ENCODE measurements around the gene NNMT. TPM values are rescaled to one million over a fixed set of nuclear protein-coding genes. Genes with fewer than 3 reads are reported as not detected.
A peak's percentile ranks its signal among the peaks of the same experiment; 100 is the strongest.

The NNMT gene
- total RNA-seq, 4 donors from 2014 or later, result 4.6 to 362 (median 116) TPM

DNA sequence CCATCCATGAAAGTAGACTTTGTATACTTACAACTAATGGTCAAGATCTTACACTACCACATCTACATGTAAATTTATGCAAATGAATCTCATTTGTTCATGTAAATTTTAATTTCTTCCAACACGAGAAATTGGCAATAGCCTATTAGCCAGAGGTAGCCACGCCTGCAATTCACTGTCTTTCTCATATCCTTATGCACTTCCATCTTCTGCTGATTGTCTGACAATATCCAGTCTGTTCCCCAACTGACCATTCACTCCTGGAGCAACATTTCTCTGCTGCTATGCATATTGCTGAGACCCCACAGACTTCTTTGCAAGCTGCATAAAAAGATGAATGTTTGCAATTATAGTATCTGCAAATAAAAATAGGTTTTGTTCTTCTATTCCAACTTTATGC, 2.5 kb downstream of the NNMT start:
- H3K27ac ChIP-seq, result no peak overlapping the region
- no peaks in the 10 kb centered on the region for H3K27me3 ChIP-seq
- no peak for DNase-seq
- no peaks in the 10 kb centered on the region for H3K36me3 ChIP-seq
- intact Hi-C loops (cut with DNase I; ENCODE audit: low total_unique reads), result no loop called here
- peaks cover 0 to 10% of the 10 kb centered on the region in 2 donors for H3K4me1 ChIP-seq
- no peaks in the 10 kb centered on the region for H3K9me3 ChIP-seq
- TF ChIP-seq, protein P1, sequence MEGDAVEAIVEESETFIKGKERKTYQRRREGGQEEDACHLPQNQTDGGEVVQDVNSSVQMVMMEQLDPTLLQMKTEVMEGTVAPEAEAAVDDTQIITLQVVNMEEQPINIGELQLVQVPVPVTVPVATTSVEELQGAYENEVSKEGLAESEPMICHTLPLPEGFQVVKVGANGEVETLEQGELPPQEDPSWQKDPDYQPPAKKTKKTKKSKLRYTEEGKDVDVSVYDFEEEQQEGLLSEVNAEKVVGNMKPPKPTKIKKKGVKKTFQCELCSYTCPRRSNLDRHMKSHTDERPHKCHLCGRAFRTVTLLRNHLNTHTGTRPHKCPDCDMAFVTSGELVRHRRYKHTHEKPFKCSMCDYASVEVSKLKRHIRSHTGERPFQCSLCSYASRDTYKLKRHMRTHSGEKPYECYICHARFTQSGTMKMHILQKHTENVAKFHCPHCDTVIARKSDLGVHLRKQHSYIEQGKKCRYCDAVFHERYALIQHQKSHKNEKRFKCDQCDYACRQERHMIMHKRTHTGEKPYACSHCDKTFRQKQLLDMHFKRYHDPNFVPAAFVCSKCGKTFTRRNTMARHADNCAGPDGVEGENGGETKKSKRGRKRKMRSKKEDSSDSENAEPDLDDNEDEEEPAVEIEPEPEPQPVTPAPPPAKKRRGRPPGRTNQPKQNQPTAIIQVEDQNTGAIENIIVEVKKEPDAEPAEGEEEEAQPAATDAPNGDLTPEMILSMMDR (IDR thresholded peaks at IDR 0.05), result no peak
- TF ChIP-seq POLR2A (IDR thresholded peaks at IDR 0.05), result no peak
- H3K4me3 ChIP-seq, result peak overlapping the region in 1 of 2 donors; percentile 18

DNA sequence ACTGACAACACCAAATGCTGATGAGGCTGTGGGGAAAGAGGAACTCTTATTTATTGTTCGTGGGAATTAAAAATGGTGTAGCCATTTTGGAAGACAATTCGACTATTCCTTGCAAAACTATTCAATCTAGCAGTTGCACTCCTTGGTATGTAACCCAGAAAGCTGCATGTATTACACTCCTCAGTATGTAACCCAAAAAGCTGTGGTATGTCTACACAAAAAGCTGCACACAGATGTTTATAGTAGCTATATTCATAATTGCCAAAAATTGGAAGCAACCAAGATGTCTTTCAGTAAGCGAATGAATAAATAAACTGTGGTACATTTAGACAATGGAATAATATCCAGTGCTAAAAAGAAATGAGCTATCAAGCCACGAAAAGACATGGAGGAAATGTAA, 4.9 kb downstream of the NNMT start:
- H3K9me3 ChIP-seq, result no peaks in the 10 kb centered on the region
- DNase-seq, result no peak
- H3K27ac ChIP-seq, result no peak overlapping the region
- H3K4me1 ChIP-seq, result peaks cover 0 to 2% of the 10 kb centered on the region in 2 donors
- no peaks in the 10 kb centered on the region for H3K27me3 ChIP-seq
- TF ChIP-seq POLR2A (IDR thresholded peaks at IDR 0.05), result no peak
- TF ChIP-seq, protein P1 (IDR thresholded peaks at IDR 0.05), result no peak
- H3K36me3 ChIP-seq, result no peaks in the 10 kb centered on the region
- intact Hi-C loops (cut with DNase I; ENCODE audit: low total_unique reads), result no loop called here
- no peak overlapping the region for H3K4me3 ChIP-seq

DNA sequence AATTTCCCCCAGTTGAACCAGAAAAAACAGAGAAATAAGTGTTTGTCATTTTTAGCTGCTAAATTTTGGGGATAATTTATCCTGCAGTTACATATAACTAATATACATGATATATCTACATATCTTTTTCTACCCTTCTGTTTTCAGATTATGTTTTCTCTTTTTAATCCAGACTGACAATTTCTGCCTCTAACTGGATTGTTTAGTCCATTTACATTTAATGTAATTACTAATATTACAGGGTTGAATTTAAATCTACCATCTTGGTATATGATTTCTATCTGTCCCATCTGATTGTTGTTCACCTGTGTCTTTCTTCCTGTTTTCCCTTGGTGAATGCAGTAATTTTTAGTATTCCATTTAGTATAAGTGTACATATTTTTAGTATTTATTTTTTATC, 5.7 kb downstream of the NNMT start:
- no peaks in the 10 kb centered on the region for H3K36me3 ChIP-seq
- no peaks in the 10 kb centered on the region for H3K27me3 ChIP-seq
- H3K4me3 ChIP-seq, result no peak overlapping the region
- no peak overlapping the region for H3K27ac ChIP-seq
- DNase-seq, result no peak
- intact Hi-C loops (cut with DNase I; ENCODE audit: low total_unique reads), result no loop called here
- TF ChIP-seq, protein P1 (IDR thresholded peaks at IDR 0.05), result no peak
- no peak for TF ChIP-seq POLR2A (IDR thresholded peaks at IDR 0.05)
- H3K9me3 ChIP-seq, result no peaks in the 10 kb centered on the region
- H3K4me1 ChIP-seq, result no peaks in the 10 kb centered on the region

DNA sequence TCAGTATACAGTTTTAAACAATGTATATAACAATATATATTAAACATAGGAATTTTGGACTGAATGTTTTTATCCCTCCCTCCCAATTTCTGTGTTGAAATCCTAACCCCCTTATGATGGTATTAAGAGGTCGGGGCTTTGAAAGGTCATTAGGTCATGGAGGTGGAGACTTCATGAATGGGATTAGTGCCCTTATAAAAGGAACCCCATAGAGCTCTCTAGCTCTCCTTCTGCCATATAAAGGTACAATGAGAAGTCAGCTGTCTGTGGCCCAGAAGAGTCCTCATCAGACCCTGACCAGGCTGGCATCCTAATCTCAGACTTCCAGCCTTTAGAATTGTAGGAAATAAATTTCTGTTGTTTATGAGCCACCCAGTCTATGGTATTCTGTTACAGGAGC, 6.5 kb downstream of the NNMT start:
- intact Hi-C loops (cut with DNase I; ENCODE audit: low total_unique reads), result no loop called here
- Histone ChIP-seq H3K27me3 (no peaks in the 10 kb centered on the region), H3K36me3 (no peaks in the 10 kb centered on the region), H3K4me3 (no peak overlapping the region), H3K9me3 (no peaks in the 10 kb centered on the region), H3K27ac (no peak overlapping the region), H3K4me1 (no peaks in the 10 kb centered on the region)
- DNase-seq, result no peak
- TF ChIP-seq, protein P1 (IDR thresholded peaks at IDR 0.05), result no peak
- no peak for TF ChIP-seq POLR2A (IDR thresholded peaks at IDR 0.05)

DNA sequence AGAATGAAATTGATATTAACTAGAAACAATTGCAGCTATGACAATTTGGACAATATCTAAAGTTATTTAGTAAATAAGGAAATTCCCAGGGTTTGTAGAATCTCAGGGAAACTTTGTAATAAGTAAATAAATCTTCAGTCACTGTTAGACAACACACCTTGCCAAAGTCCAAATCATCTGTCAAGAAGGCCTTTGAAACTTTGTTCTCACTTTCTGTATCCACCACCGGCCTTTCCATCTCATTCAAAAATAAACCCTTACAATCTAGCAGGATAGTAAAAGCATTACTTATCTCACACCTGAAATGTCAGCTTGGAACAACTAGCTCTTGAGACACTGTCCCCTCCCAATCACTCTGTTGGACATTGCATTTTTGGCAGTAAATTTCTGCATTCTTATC, 7.9 kb downstream of the NNMT start:
- intact Hi-C loops (cut with DNase I; ENCODE audit: low total_unique reads), result no loop called here
- Histone ChIP-seq H3K4me1 (no peaks in the 10 kb centered on the region), H3K36me3 (no peaks in the 10 kb centered on the region), H3K27me3 (no peaks in the 10 kb centered on the region), H3K9me3 (no peaks in the 10 kb centered on the region), H3K27ac (peak overlapping the region in 1 of 2 donors; percentile 2), H3K4me3 (no peak overlapping the region)
- TF ChIP-seq, protein P1 (IDR thresholded peaks at IDR 0.05), result no peak
- no peak for TF ChIP-seq POLR2A (IDR thresholded peaks at IDR 0.05)
- no peak for DNase-seq
